DLD1 (cell line): ENCODE data around the gene CCDC136.

Source experiments
- in situ Hi-C: cut with HindIII; loops from 2 replicates; pipeline ENCODE4 v1.10.0; 2017; ENCODE audit warnings: low sequenced_read_pairs

The CCDC136 gene

GRCh38 chr7:128859232-128860157 lies 67.7 kb downstream of the CCDC136 start:
- in situ Hi-C loops = no loop called here

- in situ Hi-C loops = no loop called here
Measured at GRCh38 chr7:128860158-128861073, 68.6 kb downstream of the CCDC136 start.

GRCh38 chr7:128861957-128862570 lies 70.3 kb downstream of the CCDC136 start:
- in situ Hi-C loops = no loop called here

GRCh38 chr7:128862571-128863432 lies 71.0 kb downstream of the CCDC136 start, which contains the start of gene ATP6V1F:
TSS of gene ATP6V1F (plus strand) at chr7:128862856. CDS start at chr7:128862905, 49 bp downstream.
- in situ Hi-C loops = no loop called here

GRCh38 chr7:128863433-128863989 lies 71.7 kb downstream of the CCDC136 start:
- in situ Hi-C loops = no loop called here

- in situ Hi-C loops = no loop called here
Measured at GRCh38 chr7:128865303-128865702, 73.5 kb downstream of the CCDC136 start.

- in situ Hi-C loops = no loop called here
Measured at GRCh38 chr7:128865996-128866877, 74.5 kb downstream of the CCDC136 start.

GRCh38 chr7:128867241-128867640 lies 75.5 kb downstream of the CCDC136 start:
- in situ Hi-C loops = no loop called here

- in situ Hi-C loops = no loop called here
Measured at GRCh38 chr7:128867842-128868623, 76.3 kb downstream of the CCDC136 start.

GRCh38 chr7:128868624-128869137 lies 76.9 kb downstream of the CCDC136 start:
- in situ Hi-C loops = no loop called here

- in situ Hi-C loops = no loop called here
Measured at GRCh38 chr7:128869138-128869943, 77.6 kb downstream of the CCDC136 start.

- in situ Hi-C loops = no loop called here
Measured at GRCh38 chr7:128869944-128870285, 78.1 kb downstream of the CCDC136 start.

- in situ Hi-C loops = no loop called here
Measured at GRCh38 chr7:128871050-128871449, 79.3 kb downstream of the CCDC136 start.
